Effector memory CD4-positive, alpha-beta T cell (primary cell): Measurements from ENCODE around the gene WDR59.

Source experiments
- DNase-seq, 3 donors: peaks; one replicate each; pipeline ENCODE4 v3.0.0-alpha.2; 2020
- H3K27ac ChIP-seq: 2 replicates; pipeline ENCODE4 v1.7.0; 2013; ENCODE audit warnings: mild to moderate bottlenecking, low read length, moderate library complexity; ENCODE audit not compliant: insufficient read depth, poor library complexity, severe bottlenecking
- H3K27me3 ChIP-seq: replicated peaks from 2 replicates; pipeline ENCODE4 v1.7.0; 2013; ENCODE audit warnings: mild to moderate bottlenecking, low read length; ENCODE audit not compliant: insufficient read depth, control insufficient read depth, poor library complexity, severe bottlenecking
- H3K36me3 ChIP-seq: 2 replicates; pipeline ENCODE4 v1.7.0; 2013; ENCODE audit warnings: mild to moderate bottlenecking, low read length, moderate library complexity; ENCODE audit not compliant: control insufficient read depth, insufficient read depth
- H3K4me1 ChIP-seq: 2 replicates; pipeline ENCODE4 v1.7.0; 2013; ENCODE audit warnings: low read length, mild to moderate bottlenecking; ENCODE audit not compliant: control insufficient read depth, insufficient read depth, poor library complexity, severe bottlenecking
- H3K4me3 ChIP-seq: 2 replicates; pipeline ENCODE4 v1.7.0; 2013; ENCODE audit warnings: low read length, low read depth, mild to moderate bottlenecking; ENCODE audit not compliant: insufficient read depth, poor library complexity, severe bottlenecking
- H3K9me3 ChIP-seq: 2 replicates; pipeline ENCODE4 v1.7.0; 2013; ENCODE audit warnings: mild to moderate bottlenecking, low read length, moderate library complexity; ENCODE audit not compliant: control insufficient read depth

The WDR59 gene

DNA sequence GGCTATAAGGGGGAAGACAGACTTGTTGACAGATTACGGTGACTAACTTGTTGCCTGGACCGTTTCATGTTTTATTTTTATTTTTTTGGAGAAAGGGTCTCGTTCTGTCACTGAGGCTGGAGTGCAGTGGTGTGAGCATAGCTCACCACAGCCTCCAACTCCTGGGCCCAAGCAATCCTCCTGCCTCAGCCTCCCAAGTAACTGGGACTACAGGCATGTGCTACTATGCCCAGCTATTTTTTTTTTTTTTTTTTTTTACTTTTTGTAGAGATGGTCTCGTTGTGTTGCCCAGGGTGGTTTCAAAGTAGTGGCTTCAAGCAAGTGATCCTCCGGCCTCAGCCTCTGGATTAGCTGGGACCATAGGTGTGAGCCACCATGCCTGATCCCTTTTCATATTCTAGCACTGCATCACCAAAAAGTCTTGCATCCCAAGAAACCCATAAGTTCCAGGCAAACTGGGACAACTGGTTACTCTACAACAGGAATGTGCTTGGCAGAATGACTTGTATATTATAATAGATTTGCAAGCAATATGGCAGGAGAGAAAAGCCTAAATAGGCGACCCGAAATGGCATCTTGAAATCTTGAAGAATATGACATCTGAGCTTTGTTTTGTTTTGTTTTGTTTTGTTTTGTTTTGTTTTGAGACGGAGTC is 2.2 kb upstream of the WDR59 start:
- Histone ChIP-seq H3K27me3 (no peaks in the 10 kb centered on the region), H3K27ac (no peak overlapping the region), H3K36me3 (no peaks in the 10 kb centered on the region), H3K9me3 (no peaks in the 10 kb centered on the region), H3K4me3 (no peak overlapping the region), H3K4me1 (peaks cover 8% of the 10 kb centered on the region)
- no peak for DNase-seq

DNA sequence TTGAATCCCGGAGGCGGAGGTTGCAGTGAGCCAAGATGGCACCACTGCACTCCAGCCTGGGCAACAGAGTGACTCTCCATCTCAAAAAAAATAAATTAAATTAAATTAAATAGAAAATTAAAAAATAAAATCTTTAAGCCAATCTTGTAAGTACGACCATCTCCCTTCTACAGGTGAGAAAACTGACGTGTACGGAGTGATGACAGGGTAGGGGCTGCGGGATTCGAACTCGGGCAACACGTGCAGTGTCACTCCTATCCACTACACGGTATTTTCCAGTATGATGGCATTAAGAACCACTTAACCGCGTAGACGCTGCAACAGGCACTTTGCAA is 762 bp downstream of the WDR59 start:
- H3K4me3 ChIP-seq: peak overlapping the region; percentile 98
- H3K9me3 ChIP-seq: no peaks in the 10 kb centered on the region
- no peak for DNase-seq
- peak overlapping the region; percentile 88 for H3K27ac ChIP-seq
- H3K36me3 ChIP-seq: no peaks in the 10 kb centered on the region
- peaks cover 8% of the 10 kb centered on the region for H3K4me1 ChIP-seq
- no peaks in the 10 kb centered on the region for H3K27me3 ChIP-seq

DNA sequence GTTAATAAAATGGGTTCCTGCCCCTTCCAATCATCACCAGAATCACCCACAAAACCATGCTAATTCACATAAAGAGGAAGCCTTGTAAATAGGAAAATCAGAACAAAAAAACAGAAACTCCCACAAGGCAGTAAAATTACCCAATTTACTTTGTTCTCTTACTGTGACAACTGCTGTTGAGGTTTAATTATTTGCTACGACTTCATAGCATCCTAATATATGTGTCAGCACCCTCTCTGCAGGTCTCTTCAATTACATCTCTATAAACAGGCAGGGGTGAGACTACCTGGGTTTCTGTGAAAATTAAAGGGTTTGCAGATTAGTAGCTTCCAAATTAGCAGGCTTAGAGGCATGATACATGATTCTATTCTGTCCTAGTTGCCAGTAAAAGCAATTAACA is 2.7 kb downstream of the WDR59 start:
- DNase-seq: no peak
- peaks cover 8% of the 10 kb centered on the region for H3K4me1 ChIP-seq
- H3K27me3 ChIP-seq: no peaks in the 10 kb centered on the region
- no peak overlapping the region for H3K4me3 ChIP-seq
- peaks cover 5% of the 10 kb centered on the region for H3K36me3 ChIP-seq
- no peak overlapping the region for H3K27ac ChIP-seq
- H3K9me3 ChIP-seq: no peaks in the 10 kb centered on the region

DNA sequence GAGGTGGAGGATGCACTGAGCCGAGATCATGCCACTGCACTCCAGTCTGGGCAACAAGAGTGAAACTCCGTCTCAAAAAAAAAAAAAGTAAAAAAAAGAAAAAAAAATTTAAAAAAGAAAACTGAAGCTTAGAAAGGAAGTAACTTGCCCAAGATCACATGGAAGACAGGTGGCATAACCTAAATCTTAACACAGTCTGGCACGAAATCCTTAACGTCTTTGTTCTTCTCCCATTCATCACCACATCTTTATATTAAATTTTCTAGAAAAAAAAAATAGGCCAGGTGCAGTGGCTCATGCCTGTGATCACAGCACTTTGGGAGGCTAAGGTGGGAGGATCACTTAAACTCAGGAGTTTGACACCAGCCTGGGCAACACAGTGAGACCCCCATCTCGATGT is 9.3 kb downstream of the WDR59 start:
- Histone ChIP-seq H3K4me1 (no peaks in the 10 kb centered on the region), H3K27ac (no peak overlapping the region), H3K27me3 (no peaks in the 10 kb centered on the region), H3K9me3 (no peaks in the 10 kb centered on the region), H3K36me3 (peaks cover 5% of the 10 kb centered on the region), H3K4me3 (no peak overlapping the region)
- DNase-seq: no peak

DNA sequence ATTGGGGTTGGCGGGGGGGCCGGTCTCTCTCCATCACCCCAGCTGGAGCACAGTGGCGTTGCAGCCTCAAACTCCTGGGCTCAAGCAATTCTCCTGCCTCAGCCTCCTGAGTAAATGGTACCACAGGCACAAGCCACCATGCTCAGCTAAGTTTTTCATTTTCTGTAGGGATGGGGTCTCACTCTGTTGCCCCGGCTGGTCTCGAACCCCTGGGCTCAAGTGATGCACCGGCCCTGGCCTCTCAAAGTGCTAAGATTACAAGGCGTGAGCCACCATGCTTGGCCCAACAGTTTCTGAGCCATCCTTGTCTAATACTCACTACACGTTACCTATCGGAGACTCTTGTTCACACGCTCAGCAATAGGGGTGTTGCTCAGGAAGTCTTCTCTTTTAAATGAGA is 11.6 kb downstream of the WDR59 start:
- DNase-seq: no peak
- Histone ChIP-seq H3K36me3 (peaks cover under 1% of the 10 kb centered on the region), H3K4me1 (no peaks in the 10 kb centered on the region), H3K27ac (no peak overlapping the region), H3K4me3 (no peak overlapping the region), H3K27me3 (no peaks in the 10 kb centered on the region), H3K9me3 (no peaks in the 10 kb centered on the region)

DNA sequence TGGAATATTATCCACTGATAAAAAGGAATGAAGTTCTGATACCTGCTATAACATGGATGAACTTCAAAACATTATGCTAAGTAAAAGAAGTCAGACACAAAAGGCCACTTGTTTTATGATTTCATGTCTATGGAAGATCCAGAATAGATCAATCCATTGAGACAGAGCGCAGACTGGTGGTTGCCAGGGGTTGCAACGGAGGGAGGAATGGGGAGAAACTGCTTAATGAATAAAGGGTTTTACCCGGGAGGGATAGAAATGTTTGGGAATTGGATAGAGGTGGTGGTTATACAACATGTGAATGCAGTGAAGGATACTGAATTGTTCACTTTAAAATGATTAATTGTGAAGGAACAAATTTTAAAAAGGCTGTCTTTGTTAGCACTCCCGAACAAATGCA is 30.2 kb downstream of the WDR59 start:
- Histone ChIP-seq H3K27ac (no peak overlapping the region), H3K27me3 (no peaks in the 10 kb centered on the region), H3K4me1 (no peaks in the 10 kb centered on the region), H3K4me3 (no peak overlapping the region), H3K36me3 (peaks cover 27% of the 10 kb centered on the region), H3K9me3 (no peaks in the 10 kb centered on the region)
- DNase-seq: no peak

DNA sequence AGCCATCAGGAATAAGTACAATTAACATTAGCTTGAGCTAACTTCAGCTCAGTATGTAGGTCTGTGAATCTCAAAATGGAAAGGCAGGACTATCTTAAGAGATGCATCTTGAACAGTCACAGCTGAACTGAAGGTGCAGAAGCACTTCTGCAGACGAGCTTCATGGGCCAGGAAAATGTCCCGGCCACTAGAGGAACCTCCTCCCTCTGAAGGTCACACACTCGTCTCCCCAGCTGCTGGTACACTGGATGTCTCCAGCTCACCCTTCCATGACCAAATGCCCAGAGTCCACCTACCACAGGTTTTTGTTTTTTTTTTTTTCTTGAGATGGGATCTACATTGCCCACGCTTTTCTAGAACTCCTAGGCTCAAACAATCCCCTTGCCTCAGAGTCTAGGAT is 33.2 kb downstream of the WDR59 start:
- Histone ChIP-seq H3K4me3 (no peak overlapping the region), H3K9me3 (no peaks in the 10 kb centered on the region), H3K4me1 (no peaks in the 10 kb centered on the region), H3K36me3 (peaks cover 30% of the 10 kb centered on the region), H3K27ac (no peak overlapping the region), H3K27me3 (no peaks in the 10 kb centered on the region)
- no peak for DNase-seq

DNA sequence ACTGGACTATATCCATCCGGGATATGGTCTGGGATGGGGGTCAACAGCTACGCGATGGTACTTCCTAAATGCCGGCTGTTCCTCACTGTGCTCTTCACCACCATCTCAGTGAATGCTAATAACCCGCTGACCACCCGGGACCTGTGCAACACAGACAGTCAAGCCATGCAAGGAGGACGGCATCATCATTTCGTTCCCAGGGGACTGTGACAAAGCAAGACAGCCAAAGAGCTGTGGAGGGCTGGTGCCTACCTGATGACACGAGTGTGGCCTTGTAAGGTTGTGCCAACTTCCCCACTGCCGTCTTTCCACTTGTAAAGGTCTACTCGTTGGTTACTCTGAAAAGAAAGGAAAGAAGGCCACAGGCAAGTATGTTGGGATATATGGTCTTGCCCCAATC is 33.7 kb downstream of the WDR59 start:
- Histone ChIP-seq H3K4me1 (no peaks in the 10 kb centered on the region), H3K9me3 (no peaks in the 10 kb centered on the region), H3K27ac (no peak overlapping the region), H3K4me3 (no peak overlapping the region), H3K27me3 (no peaks in the 10 kb centered on the region), H3K36me3 (peaks cover 26% of the 10 kb centered on the region)
- DNase-seq: no peak

DNA sequence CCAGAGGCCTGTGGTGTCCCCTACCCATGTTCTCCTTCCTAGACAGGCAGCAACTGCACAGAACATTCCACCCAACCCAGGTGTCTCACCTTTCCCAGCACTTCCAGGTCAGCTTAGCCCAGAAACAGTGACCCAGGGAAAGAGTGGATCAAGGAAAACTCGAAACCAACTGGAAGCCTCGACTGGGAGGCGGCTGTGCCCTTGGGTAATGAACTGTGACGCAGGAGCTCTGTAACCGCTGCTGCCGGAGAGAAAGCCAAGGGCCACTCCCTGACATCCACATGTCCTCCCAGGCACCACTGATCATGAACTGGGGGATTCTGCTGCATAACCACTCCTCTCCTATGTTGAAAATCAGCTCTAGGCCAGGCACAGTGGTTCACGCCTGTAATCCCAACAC is 34.4 kb downstream of the WDR59 start:
- Histone ChIP-seq H3K9me3 (no peaks in the 10 kb centered on the region), H3K4me3 (no peak overlapping the region), H3K27ac (no peak overlapping the region), H3K4me1 (no peaks in the 10 kb centered on the region), H3K27me3 (no peaks in the 10 kb centered on the region), H3K36me3 (peaks cover 23% of the 10 kb centered on the region)
- DNase-seq: no peak

DNA sequence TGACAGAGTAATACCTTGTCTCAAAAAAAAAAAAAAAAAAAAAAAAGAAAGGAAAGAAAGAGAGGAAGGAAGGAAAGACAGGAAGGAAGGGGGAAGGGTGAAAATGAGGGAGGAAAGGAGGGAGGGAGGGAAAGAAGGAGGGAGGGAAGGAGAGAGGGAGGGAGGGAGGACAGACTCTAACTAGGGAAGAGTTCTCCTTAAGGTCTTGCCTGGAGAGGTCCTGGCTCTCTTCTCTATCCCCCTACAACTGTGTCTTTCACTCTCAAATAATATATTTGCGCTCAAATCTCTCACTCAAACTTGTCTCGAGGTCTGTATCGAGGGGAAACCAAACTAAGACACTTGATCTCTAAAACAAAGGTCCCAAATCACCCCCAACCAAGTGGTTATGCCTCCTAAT is 35.6 kb downstream of the WDR59 start:
- Histone ChIP-seq H3K4me1 (no peaks in the 10 kb centered on the region), H3K9me3 (no peaks in the 10 kb centered on the region), H3K36me3 (peaks cover 23% of the 10 kb centered on the region), H3K27me3 (no peaks in the 10 kb centered on the region), H3K4me3 (no peak overlapping the region), H3K27ac (no peak overlapping the region)
- no peak for DNase-seq

DNA sequence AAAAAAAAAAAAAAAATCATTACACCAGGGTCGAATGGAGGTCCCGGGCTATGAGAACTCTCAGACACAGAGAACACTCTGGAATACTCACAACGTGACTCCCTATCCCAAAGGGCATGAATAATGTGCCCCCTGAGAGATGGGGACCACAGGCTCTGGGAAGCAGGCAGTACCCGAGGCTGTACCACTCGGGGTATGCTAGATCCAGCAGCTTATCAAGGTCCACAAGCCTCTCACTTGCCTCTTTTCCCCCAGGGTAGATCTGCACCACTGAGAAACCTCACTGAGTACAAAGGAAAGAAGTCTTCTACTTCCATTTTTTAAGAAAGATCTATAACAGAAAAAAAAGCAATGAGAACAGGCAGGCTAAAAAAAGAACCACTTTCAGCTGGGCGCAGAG is 40.5 kb downstream of the WDR59 start:
- H3K27me3 ChIP-seq: no peaks in the 10 kb centered on the region
- no peaks in the 10 kb centered on the region for H3K4me1 ChIP-seq
- no peak overlapping the region for H3K27ac ChIP-seq
- DNase-seq: no peak
- H3K9me3 ChIP-seq: no peaks in the 10 kb centered on the region
- no peak overlapping the region for H3K4me3 ChIP-seq
- peaks cover 36% of the 10 kb centered on the region for H3K36me3 ChIP-seq
